GM19043 (cell line): ENCODE data around the gene ST7.
A peak's percentile ranks its signal among the peaks of the same experiment; 100 is the strongest.
"Not testable (repeated sequence)": the region's sequence is repeated elsewhere in the genome, so short reads cannot be mapped to it uniquely, and the experiment has no call there.

Experiments
- ATAC-seq: cut with Tn5 transposase; IDR thresholded peaks from one replicate; pipeline ENCODE4 v1.9.1; 2021; ENCODE audit warnings: low read depth; ENCODE audit not compliant: unreplicated experiment

Gene ST7

DNA sequence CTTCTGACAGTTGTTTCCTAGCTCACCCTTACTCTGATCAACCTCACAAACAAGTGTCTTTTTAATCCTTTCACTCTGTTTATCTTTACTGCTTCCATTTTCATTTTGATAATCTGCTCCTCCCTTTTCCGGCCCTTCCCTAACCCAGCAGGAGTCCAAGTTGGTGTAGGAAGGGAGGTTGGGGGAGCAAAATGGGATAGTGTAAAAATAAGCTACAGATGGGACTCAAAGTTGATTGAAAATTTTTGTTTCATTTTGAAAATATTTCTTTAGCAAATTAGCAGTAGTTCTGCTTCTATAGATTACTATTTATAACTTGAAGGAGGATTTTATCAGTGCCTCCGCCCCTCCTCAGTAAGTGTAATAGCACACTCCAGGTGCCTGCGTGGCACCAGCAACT, 257.6 kb downstream of the ST7 start:
- no peak for ATAC-seq

DNA sequence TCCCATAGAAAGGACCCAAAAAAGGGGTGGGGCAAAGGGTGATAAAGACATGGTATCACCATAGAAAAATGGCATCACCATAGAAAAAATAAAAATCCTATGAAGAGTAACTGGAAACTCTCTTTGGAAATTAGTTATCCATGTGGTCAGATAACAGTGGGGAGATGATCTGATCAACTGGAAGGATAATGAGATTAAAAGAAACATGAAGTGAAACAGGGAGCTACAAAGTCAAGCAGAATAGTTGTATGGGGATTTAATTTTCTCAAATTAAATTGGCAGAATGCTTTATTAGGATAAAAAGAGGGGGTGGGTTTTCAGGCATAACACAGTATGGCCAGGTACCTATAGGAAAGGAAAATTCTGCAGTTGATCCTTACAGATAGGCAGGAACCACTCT, 258.3 kb downstream of the ST7 start:
- ATAC-seq = no peak

DNA sequence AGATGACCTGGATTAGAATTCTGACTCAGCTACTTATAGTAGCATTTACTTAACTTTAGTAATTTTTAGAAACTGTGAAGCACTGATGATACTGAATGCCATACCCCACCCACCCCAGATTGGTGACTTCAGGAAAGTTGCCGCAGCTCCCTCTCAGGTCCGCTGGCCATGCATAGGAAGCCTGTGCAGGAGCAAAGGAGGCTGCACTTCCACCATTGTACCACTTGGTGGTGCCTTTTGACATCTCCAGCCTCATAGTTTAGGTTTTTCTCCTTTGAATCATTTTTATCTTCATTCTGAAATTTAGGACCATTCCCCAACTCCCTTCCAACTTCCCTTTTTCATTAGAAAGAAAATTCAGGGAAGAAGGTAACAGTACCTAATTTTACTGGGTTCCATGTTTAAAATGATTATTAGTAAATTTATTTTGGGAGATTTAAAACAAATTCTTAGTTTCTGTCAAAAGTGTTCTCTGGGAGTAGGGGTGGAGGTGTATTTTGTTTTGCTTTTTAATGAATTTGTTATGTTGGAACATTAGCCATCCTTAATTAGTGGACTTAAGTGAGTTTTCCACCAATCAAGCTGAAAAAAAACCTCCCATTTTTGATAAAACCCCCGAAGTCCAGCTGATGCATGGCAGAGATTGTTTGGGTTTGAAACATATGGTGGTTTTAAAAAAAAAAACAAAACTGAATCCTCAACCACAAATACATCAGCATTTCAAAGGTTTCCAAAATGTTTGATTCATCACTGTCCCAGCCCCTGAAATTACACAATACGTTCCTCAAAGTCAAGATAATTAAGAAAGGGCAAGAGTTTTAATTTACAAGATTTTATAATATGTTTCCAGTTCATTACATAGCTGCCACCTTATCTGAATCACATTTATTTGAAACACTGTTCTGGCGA, 259.9 kb downstream of the ST7 start:
- ATAC-seq = peak; percentile 74

DNA sequence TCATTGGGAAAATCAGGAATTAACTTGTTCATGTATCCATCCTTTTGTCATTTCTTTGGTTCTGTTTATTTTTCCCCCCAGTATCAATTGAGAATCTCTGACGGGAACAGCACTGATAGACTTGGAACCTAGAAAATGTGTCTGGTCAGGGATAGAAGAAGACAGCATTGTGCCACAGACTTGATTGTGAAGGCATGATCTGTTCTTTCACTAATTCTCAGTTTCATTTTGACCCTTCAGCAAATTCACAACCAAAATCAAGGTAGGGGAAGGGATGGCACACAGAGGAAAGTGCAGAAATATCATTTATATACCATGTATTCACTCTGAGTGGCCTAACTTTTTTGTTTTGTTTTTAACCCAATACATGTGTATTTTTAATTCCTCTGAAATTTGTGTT, 262.7 kb downstream of the ST7 start:
- no peak for ATAC-seq

DNA sequence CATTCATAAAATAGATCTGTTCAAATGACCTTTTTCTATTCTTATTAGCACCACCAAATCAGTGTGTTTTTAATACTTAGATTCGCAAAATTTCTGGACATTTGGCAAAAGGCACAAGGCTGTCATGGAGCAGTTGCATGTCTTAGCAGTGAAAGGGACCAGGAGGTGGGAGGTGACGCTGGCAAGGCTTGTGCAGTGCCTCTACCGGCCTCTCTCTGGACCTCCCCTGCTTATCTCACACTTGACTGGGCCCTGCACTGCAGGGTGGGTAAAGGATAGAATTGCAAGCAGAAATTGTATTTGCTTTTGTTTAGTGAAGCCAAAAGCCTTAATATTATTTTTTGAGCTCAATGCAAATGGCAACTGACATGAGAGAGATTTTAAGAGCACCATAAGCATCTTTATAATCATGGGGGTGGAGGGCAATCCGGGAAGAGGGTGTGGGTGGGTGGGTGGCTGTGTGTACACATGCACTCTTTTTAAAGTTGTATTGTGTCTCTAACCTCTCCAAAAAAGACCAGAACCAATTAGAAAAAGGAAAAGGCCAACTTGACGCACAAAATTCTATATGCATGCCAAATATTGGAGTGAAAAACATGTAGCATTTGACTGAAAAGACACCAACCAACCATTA, 263.3 kb downstream of the ST7 start:
- no peak for ATAC-seq

DNA sequence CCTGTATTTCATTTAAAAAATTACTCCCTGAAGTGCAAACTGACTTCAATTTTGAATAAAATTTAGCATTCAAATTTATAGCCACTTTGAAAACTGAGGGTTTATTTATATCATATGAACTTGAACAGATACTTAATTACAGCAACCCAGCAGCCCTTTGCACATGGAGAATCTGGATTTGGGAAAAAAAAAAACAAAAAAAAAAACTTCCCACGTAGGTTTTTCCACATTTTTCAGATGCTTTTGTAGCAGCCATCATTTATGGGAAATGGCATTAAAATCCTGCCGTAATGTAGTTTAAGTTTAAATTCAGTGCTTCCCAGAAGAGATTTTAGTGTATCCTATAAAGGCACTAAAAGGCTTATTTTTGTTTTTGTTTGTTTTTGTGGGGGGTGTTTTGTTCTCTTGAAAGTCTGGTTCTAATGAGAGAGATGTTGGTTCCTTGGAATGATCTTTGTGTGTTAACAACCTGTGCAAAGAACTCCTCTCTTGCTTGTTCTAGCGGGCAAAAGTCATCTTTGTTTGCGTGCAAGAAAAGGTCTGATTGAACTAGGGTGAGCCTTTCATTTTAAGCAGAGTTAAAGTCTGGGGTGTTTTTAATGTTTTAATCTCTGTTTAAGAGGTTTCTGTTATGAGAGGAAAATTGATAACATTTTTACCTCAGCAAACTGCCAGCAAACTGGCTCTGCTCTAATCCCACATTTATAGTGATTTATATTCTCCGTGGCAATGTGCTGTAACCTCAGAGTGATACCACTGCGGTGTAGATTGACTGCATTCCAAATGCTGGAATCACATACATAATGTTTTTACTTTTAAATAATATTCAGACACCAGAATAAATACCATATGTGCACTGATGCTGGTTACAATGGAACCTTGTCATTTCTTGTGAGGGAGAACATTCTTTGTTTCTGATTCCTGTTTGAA, 264.1 kb downstream of the ST7 start:
- ATAC-seq = no peak

DNA sequence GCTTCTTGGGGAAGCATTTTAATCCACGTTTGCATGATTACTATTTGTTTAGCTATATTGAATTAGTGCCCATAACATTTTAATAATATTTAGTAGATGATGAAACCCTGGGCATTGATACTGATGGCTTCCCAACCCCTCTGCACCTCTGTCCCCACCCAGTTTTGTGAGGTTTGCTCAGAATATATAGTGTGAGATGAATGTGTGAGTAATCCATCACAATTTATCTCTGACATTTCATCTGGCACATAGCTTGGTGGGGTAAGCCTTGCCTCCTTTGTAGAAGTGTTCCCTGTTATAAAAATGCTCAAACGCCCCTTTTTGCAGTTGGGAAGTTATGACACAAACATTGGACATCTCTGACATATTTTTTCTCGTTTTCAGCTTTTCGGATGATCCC, 265.4 kb downstream of the ST7 start:
- ATAC-seq = no peak

DNA sequence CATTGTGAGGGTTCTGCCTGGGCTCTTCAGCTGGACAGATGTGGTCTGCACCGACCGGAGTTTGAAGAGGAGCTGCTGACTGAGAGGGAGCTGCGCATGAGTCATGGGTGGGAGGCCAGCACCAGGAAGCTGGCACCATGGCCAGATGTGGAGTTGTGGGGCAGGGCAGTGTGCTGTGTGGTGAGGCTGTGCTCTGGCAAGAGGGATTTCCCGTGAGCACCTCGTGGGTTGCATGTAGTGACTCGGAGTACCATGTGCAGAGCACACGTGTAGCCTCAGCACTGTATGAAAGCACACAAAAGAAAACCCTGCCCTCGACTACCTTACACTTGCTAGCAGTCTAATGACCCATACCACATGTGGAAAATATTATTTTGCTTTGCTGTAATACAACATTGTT, 266.2 kb downstream of the ST7 start:
- no peak for ATAC-seq

DNA sequence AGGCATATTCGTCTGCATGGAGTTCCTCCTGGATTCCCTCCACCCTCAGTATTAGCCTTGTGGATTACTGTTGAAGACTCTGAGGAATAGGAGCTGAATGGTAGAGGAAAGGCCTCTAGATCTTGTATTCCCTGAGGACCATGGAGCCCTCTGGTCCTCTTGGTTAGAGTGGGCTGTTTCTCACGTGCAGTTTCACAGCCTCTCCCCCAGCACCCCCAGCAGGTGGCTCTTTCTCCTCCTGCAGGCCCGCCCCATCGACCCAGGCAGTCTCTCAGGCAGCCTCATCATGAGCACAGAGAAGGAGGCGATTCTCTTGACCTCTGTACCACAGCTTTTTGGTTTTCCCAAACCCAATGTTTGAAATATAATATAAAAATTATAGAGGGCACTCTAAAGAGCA, 267.5 kb downstream of the ST7 start:
- no peak for ATAC-seq

DNA sequence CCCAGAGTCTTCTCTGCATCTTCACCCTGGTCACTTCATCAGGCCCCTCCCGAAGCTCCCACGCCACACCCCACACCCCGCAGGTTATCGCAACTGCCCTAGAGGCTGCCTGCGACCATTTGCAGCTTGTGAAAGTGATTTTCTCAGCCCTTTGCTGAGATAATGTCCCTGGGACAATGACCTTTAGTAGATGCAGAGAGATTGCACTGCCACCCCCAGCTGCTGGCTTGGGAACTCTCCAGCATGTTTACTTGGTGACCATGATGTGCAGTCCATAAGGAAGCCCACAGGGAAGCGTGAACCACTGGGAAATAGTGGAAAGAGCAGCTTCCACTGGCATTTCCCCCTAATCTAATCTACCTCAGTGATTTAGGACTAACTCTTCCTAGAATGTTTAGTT, 272.2 kb downstream of the ST7 start:
- ATAC-seq = no peak

DNA sequence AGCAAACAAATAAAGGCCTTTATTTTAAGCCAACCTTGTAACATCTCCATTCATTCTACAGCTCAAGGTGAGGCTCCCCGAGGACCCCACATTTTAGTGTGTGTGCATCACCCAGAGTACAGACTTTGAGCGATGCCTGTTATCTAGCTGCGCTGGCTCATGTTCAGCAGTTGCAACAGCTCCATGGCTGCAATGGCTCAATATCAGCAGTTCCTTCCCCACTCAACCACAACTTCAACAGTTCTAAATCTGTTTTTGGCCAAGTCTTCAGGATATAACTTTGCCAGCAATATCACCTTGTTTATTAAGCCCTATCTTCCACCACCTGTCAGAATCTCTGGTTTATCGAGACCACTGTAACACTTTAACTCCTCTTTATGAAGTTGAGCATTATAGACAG, 273.8 kb downstream of the ST7 start:
- no peak for ATAC-seq

DNA sequence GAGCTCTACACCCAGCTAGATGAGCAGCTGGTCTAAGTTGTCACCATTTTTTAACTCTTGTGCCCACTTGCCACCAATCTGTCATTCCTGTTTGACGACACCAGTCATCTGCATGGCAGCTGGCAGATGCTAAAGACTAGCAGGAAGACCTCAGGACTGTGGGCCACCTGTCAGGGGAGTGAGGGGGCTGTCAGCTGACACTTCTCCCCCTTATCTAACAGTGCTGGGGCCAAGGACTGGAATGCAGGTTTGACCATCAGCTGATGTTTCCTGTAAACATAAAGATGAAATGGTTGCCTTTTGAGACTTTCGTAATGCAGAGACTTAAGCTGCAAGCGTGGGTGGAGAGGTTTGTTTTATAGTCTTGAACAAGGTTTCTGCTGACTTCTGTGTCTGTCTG, 276.0 kb downstream of the ST7 start:
- no peak for ATAC-seq

DNA sequence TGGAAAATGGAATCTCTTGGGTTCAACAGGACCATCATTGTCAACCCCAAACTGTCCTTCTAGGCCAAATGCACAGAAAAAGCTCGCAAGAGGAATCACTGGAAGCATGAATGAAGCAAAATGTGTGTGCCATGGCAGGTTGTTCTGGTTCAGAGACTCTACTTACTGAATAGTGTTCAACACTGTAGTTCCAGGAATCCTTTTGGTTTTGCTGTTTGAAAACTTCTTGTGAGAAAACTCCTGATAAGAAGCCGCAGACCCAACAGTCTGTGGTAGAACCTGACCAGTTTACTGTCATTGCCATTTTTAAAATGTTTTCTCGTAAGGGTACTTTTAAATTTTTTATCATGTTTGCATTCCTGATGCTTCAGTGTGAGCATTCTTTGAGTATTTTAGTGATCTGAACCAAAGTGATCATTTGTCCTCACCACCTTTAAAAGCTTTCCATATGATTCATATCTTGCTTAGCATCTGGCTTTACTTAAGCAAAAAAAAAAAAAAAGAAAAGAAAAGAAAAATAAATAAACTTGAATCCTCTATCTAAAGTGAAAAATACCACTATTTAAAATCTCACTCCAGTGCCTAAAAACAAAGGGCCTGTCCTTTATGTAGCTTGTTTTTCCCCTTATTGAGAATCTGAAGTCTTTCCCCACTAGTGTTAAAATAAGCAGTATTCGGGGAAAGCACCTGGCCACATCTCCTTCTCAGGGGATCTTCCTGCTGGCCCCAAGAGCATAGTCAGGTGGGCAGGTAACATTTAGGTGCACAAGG, 277.2 kb downstream of the ST7 start:
- peak; percentile 78 for ATAC-seq

DNA sequence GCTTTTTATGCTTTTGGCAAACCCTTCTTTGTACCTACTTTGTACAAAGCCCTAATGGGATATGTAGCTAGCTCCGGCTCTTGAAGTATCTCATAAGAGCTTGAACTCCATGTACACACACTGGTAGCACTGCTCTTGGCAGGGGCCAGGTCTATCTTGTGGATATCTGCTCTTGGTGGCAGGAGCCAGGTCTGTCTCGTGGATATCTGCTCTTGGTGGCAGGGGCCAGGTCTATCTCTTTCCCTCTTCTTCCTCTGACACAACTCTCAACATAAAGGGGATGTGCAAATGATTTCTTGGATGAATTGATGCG, 277.7 kb downstream of the ST7 start:
- ATAC-seq = peak; percentile 36

DNA sequence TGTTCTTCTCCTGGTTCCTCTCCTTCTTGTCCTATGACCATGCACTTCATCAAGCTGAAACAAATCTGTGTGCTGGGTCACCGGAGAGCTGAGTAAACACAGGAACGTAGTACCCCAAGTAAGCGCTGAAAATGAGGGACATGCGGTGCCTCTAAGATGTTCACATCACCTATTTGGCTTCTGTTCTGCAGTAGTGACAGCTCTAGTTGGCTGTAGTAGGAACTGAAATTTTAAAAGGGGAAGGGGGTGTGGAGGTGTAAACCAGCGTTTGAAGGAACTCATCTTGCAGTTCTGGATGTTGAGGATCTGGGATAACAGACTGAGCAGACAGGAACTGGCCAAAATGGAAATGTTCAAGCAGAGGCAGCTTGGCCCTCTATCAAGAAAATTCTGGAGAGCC, 284.3 kb downstream of the ST7 start:
- ATAC-seq = no peak

DNA sequence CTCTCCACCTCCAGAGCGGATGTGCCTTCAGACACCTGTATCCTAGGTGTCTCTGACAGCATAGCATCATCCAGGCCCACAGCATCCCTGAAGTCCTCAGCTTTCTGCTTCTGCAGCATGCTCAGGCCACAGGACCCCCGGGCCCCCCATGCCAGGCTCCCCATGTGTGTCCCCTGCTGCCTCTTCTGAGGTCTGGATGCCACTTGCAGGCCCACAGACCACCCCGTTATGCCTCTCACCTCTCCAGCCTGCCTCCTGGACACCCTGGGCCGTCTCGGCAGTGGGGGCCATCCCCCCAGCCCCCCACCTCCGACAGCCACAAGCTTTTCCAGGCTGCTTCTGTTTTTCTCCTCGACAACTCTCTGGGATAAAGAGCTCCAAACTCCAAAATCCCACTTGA, 285.2 kb downstream of the ST7 start:
- no peak for ATAC-seq

DNA sequence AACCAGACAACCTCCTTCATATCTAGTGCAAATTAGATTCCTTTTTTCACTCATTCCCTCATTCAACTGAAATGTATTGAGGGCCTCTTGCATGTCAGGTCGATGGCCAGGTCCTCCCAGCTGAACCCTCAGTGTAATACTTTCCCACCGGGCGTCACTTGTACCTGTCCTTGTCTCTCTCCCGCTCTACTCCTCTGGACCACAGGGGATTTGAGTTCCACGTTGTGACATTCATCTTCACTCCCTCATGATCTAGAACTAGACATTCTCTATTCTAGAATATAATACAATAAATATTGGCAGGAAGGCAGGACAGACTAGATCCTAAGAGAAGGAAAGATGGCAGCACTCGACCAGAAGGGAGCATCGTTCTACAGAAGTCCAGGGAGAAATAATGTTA, 285.6 kb downstream of the ST7 start:
- no peak for ATAC-seq

DNA sequence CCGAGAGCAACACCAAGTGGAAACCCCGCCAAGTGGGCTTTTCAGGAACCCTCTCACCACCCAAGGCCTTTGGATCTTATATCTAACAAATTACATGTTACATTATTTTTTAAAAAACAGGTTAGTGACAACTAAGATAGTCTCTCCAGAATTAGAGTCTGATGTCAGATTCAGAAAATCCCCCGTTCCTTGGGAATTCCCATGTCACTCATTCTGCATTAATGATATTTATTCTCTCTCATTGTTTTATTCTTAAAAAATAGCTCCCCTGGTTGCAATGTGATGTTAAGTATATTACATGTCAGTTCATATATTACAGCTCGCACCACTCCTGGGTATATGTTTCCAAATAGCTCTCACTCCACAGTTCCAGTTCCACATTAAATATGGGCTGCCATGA, 287.8 kb downstream of the ST7 start:
- no peak for ATAC-seq

DNA sequence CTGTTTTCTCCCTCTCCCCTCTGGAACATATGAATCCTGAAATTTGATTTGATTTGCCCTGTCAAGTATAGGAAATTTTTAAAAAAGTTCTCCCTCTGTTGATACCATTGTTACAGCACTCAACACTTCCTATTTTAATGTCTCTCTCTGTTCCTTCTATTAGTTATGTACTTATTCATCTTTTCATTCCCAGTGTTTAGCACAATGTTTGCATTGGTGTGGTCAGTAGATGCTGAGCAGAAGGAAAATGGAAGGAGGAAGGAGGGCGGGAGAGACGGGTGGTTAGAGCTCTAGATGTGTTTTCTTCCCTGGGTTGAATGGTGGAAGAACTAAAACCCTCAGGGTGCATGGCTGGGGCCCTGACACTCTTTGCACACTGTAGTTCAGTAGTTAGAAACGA, 290.1 kb downstream of the ST7 start:
- no peak for ATAC-seq

DNA sequence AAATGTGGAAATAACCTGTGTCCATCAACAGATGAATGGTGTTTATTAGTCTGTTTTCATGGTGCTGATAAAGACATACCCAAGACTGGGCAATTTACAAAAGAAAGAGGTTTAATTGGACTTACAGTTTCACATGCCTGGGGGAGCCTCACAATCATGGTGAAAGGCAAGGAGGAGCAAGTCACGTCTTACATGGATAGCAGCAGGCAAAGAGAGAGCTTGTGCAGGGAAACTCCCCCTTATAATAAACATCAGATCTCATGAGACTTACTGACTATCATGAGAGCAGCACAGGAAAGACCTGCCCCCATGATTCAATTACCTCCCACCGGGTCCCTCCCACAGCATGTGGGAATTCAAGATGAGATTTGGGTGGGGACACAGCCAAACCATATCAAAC, 292.4 kb downstream of the ST7 start:
- not testable (repeated sequence) for ATAC-seq

DNA sequence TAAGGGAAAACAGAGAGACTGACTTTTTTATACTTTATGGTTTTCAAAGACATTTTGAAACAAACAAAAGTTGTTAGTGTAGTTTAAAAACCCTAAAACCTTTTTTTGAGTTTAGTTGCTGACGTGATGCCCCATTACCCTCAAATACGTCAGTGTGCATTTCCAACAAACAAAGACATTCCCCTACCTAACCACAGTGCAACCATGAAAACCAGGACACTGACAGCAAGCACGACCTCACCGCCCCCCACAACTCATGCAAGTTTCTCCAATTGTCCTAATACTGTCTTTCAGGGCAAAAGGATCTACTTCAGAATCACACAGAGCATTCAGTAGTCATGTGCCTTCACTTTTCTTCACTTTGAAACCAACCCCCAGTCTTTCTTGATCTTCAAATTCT, 294.5 kb downstream of the ST7 start:
- no peak for ATAC-seq
